SU-DHL-6 (cell line): ENCODE measurements around the gene ZSWIM4.
A peak's percentile ranks its signal among the peaks of the same experiment; 100 is the strongest.

Experiments
- H2AFZ ChIP-seq: fragments of 200-600 bp; sonication (generic); 2 replicates; pipeline ENCODE4 v1.6.1; 2014; ENCODE audit warnings: low read depth, mild to moderate bottlenecking, moderate library complexity, mixed read lengths, antibody characterized with exemption, low read length; ENCODE audit not compliant: severe bottlenecking
- H3F3A ChIP-seq: fragments of 200-600 bp; shearing (Covaris generic); 2 replicates; pipeline ENCODE4 v1.6.0; 2016; ENCODE audit warnings: antibody characterized with exemption, mild to moderate bottlenecking; ENCODE audit not compliant: insufficient read depth
- H3K27ac ChIP-seq: fragments of 200-600 bp; sonication (generic); 2 replicates; pipeline ENCODE4 v1.5.1; 2016; ENCODE audit warnings: low read depth, mild to moderate bottlenecking, low read length, moderate library complexity, mixed read lengths
- H3K27me3 ChIP-seq: fragments of 200-600 bp; sonication (generic), shearing (Covaris generic); 2 replicates; pipeline ENCODE4 v1.6.0; 2014; ENCODE audit warnings: mild to moderate bottlenecking, low read length
- H3K36me3 ChIP-seq: fragments of 200-600 bp; sonication (generic); 2 replicates; pipeline ENCODE4 v1.6.1; 2014; ENCODE audit warnings: mild to moderate bottlenecking, low read length, mixed read lengths
- H3K4me2 ChIP-seq: fragments of 300-600, 200-600 bp; shearing (Covaris generic), sonication (generic); 2 replicates; pipeline ENCODE4 v1.6.0; 2014; ENCODE audit warnings: low read length, low read depth, mild to moderate bottlenecking; ENCODE audit not compliant: poor library complexity, severe bottlenecking
- H3K4me3 ChIP-seq: fragments of 200-600 bp; sonication (generic); 2 replicates; pipeline ENCODE4 v1.5.1; 2014; ENCODE audit warnings: antibody characterized with exemption, low read length, mild to moderate bottlenecking, mixed read lengths; ENCODE audit not compliant: insufficient read depth, poor library complexity, severe bottlenecking
- H3K79me2 ChIP-seq: fragments of 200-600 bp; sonication (generic); 2 replicates; pipeline ENCODE4 v1.6.1; 2014; ENCODE audit warnings: mild to moderate bottlenecking, low read length, moderate library complexity; ENCODE audit not compliant: insufficient read depth
- H3K9ac ChIP-seq: fragments of 200-600 bp; sonication (generic); 2 replicates; pipeline ENCODE4 v1.7.0; 2014; ENCODE audit warnings: mild to moderate bottlenecking, low read length
- H3K9me2 ChIP-seq: fragments of 200-600 bp; sonication (generic); replicated peaks from 2 replicates; pipeline ENCODE4 v1.6.1; 2014; ENCODE audit warnings: low read length; ENCODE audit not compliant: insufficient read depth
- H3K9me3 ChIP-seq: fragments of 200-600 bp; sonication (generic); 2 replicates; pipeline ENCODE4 v1.6.1; 2014; ENCODE audit warnings: low read length, mixed read lengths; ENCODE audit not compliant: insufficient read depth
- H4K20me1 ChIP-seq: fragments of 200-600 bp; sonication (generic); 2 replicates; pipeline ENCODE4 v1.6.1; 2014; ENCODE audit warnings: low read depth, mild to moderate bottlenecking, antibody characterized with exemption, low read length, moderate library complexity, mixed read lengths
- CTCF ChIP-seq: fragments of 200-600 bp; sonication (generic); IDR thresholded peaks from one replicate; pipeline ENCODE4 v1.5.1; 2017; ENCODE audit warnings: antibody characterized with exemption, mild to moderate bottlenecking, low read length, moderate library complexity; ENCODE audit not compliant: insufficient read depth, poor library complexity, severe bottlenecking
- EZH2phosphoT487 ChIP-seq: fragments of 200-600 bp; sonication (generic), shearing (Covaris generic); conservative IDR thresholded peaks from 2 replicates; pipeline ENCODE4 v1.6.1; 2018; ENCODE audit warnings: mild to moderate bottlenecking, antibody characterized with exemption, low read length, moderate library complexity, mixed read lengths

ZSWIM4 gene

DNA sequence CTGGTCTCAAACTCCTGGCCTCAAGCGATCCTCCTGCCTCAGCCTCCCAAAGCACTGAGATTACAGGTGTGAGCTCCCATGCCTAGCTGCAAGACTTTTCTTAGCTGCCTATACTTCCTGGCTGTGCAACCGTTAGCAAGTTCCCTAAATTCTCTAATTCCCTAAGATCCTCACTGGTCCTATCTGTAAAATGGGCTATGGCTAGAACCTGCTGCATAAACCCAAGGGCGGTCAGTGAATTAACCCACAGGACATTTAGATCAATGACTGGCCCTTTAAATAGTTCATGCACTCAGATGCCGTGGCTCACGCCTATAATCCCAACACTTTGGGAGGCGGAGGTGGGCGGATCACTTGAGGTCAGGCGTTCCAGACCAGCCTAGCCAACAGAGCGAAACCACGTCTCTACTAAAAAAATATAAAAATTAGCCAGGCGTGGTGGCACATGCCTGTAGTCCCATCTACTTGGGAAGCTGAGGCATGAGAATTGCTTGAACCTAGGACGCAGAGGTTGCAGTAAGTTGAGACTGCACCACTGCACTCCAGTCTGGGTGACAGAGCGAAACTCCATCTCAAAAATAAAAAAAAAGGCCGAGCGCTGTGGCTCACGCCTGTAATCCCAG lies 25.1 kb upstream of the ZSWIM4 start:
- Histone ChIP-seq H3K36me3 (no peaks in the 10 kb centered on the region; the same call in 1 of the 2 replicates), H3K9ac (no peak overlapping the region), H3K9me3 (no peaks in the 10 kb centered on the region), H3K79me2 (peaks cover 8% of the 10 kb centered on the region), H3K27ac (no peak overlapping the region), H3K4me3 (no peak overlapping the region), H3K4me2 (no peak overlapping the region), H4K20me1 (no peaks in the 10 kb centered on the region; the same call in 1 of the 2 replicates), H3F3A (peaks cover 8% of the 10 kb centered on the region; the same call in 1 of the 2 replicates), H3K9me2 (no peaks in the 10 kb centered on the region), H3K27me3 (no peaks in the 10 kb centered on the region), H2AFZ (no peak overlapping the region)
- TF ChIP-seq EZH2phosphoT487, result no peak
- TF ChIP-seq CTCF, result no peak

GRCh38 chr19:13774217-13775191 lies 20.7 kb upstream of the ZSWIM4 start, which contains the start of gene C19orf53:
C19orf53 (plus strand) TSS chr19:13774456; CDS start chr19:13774478, 22 bp downstream.
- no peaks in the 10 kb centered on the region for H3K27me3 ChIP-seq
- H2AFZ ChIP-seq, result peak within 1 kb of the TSS; percentile 78
- H3K9ac ChIP-seq, result peak within 1 kb of the TSS; percentile 97
- no peaks in the 10 kb centered on the region for H3K9me2 ChIP-seq
- H3K36me3 ChIP-seq, result no peaks in the 10 kb centered on the region; the same call in 1 of the 2 replicates
- H3K79me2 ChIP-seq, result peaks cover 24% of the 10 kb centered on the region
- peaks cover 4% of the 10 kb centered on the region; the same call in 1 of the 2 replicates for H3F3A ChIP-seq
- H3K4me2 ChIP-seq, result peak within 1 kb of the TSS; percentile 94
- no peak for TF ChIP-seq CTCF
- TF ChIP-seq EZH2phosphoT487, result no peak
- no peaks in the 10 kb centered on the region for H3K9me3 ChIP-seq
- H3K4me3 ChIP-seq, result peak within 1 kb of the TSS; percentile 95
- H3K27ac ChIP-seq, result peak within 1 kb of the TSS; percentile 30
- no peaks in the 10 kb centered on the region; the same call in 1 of the 2 replicates for H4K20me1 ChIP-seq

DNA sequence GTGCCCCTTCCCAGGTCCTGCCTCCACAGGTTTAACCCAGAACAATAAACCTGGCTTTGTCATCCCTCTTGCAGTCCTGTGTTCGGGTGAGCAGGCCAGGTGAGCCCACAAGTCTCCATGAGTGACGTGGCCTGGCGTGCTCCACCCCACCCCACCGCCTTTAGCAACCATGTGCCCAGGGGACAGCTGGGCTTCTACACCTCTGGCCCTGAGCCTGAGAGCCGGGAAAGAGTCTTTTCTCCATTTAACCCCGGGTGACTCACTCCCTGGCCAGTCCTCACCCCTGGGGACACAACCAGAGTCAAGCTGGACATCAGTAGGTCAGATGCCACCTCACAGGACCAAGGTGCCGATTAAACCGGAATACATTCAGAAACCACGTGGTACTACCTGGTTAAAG lies 16.8 kb upstream of the ZSWIM4 start:
- Histone ChIP-seq H3K9ac (no peak overlapping the region), H3K9me3 (no peaks in the 10 kb centered on the region), H3F3A (peaks cover 6% of the 10 kb centered on the region; the same call in 1 of the 2 replicates), H3K9me2 (no peaks in the 10 kb centered on the region), H3K4me2 (no peak overlapping the region), H2AFZ (no peak overlapping the region), H3K4me3 (no peak overlapping the region), H3K27me3 (no peaks in the 10 kb centered on the region), H4K20me1 (no peaks in the 10 kb centered on the region; the same call in 1 of the 2 replicates), H3K79me2 (peaks cover 24% of the 10 kb centered on the region), H3K36me3 (no peaks in the 10 kb centered on the region), H3K27ac (no peak overlapping the region)
- TF ChIP-seq CTCF (no peak), EZH2phosphoT487 (no peak)
